Left lobe of liver (tissue), 2 donors: ENCODE results near the gene LTO1. TPM values are rescaled to one million over a fixed set of nuclear protein-coding genes. Genes with fewer than 3 reads are reported as not detected.

Experiments used
- ATAC-seq: fragments of 200-7000 bp; cut with Tn5 transposase; one replicate; pipeline ENCODE4 v1.9.1; 2020; ENCODE audit warnings: mild to moderate bottlenecking, moderate library complexity
- DNase-seq: peaks from one replicate; pipeline ENCODE4 v3.0.0-alpha.2; 2020; ENCODE audit warnings: low spot score
- total RNA-seq: library from RNA; stranded (reverse); gene quantifications from one replicate; pipeline ENCODE4 v1.2.1, GENCODE V29; 2021
- donor health status: DM: no; HTN: no; CAD: no; lungs with moderate emphysema.
- donor health status: DM: no; HTN: yes; CAD: no.

LTO1 gene
- total RNA-seq, 1 donor from 2014 or later, result 7.6 TPM

DNA sequence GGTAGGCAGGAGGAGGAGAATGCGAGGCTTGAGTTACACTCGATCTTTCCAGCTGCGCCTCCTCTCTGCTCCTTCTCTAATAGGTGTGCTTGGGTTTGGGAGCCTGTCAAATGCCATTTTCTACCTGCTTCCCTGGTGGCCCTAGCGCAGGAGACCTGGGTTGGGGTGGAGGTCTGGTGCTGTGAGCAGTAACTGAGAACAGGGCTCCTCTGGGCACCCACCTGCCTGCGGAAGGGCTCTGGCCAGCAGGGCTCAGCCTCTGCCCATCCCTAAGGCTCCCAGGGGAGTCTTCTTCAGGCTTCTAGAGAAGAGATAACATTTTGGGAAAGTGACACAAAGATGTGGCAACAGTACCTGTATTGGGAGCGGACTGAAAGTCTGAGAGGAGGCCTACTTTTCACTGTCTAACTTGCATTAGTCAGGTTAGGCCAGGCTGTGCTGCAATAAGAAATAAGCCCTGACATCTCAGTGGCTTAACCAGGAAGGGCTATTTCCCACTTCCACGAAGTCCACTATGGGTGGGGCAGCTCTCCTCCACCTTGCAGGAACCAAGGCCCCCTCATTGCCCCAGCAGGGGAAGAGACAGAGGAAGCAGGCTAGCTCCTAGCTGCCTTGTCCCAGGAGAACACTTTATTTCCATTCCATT lies 7.7 kb upstream of the LTO1 start:
- no peak for ATAC-seq
- DNase-seq, result no peak

DNA sequence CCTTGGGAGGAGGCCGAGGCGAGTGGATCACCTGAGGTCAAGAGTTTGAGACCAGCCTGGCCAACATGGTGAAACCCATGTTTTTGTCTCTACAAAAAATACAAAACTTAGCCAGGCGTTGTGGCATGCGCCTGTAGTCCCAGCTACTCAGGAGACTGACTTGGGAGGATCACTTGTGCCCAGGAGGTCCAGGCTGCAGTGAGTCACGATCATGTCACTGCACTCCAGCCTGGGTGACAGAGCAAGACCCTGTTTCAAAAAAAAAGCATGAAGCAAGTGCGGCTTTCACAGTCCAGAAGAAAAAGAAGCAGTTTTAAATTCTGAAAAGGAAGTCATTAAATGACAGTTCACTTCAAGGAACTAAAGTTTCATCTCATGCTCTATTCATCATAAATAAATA lies 7.1 kb upstream of the LTO1 start:
- ATAC-seq (no peak), DNase-seq (no peak)

DNA sequence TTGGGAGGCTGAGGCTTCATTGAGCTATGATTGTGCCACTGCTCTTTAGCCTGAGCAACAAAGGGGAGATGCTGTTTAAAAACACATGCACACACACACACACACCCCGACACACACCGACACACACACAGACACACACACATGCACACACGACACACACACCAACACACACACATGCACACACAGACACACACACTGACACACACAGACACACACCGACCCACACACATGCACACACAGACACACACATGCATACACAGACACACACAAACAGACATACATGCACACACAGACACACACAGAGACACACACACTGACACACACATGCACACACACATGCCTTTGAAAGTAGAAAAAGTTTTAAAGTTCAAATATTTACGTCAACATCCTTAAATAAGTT lies 5.5 kb upstream of the LTO1 start:
- DNase-seq, result no peak

DNA sequence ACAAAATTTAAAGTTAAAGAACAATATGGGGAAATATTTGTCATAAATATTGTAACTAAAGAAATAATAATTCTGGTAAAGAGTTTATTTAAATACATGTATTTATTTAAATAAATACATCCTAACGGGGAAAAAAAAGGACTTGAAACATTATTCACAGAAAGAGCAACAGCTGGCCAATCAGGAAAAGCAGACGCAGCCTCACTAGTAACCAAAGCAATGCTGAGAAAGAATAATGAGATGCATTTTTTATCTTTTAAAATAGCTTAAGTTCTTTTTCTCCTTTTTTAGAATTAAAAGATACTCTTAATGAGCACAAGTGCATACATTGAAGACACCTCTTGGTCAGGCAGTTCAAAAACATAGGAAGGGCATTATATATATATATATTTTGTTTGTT lies 2.6 kb upstream of the LTO1 start:
- DNase-seq, result no peak
- no peak for ATAC-seq

More for the DNA sequence above, 5.5 kb upstream of the LTO1 start:
- no peak for ATAC-seq

DNA sequence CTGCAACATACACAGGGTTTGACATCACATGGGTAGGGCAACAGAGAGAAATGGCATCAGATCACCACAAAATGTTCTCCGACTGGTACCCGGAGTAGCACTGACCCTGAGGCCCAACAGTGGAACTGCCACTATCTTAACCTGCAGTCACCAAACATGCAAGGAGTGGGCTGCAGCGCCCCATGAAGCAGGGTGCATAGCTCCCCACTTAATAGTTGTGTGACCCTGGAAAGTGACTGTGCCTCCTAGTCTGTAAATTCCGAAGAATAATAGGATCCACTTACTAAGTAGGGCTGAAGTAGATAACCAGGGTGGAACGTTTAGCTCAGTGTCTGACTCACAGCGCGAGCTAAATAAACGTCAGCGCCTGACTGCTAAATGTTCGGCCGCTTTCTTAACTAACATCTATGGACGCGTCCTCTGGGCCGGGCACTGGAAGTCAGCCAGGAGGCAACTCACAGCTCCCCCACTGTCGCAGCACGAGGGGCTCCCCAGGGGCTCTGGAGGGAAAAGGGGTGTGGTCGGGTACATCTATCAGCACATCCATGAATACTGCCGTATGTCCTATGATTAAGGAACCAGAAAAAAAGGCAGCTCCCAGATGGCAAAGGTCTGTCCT lies 777 bp downstream of the LTO1 start:
- no peak for ATAC-seq
- no peak for DNase-seq

DNA sequence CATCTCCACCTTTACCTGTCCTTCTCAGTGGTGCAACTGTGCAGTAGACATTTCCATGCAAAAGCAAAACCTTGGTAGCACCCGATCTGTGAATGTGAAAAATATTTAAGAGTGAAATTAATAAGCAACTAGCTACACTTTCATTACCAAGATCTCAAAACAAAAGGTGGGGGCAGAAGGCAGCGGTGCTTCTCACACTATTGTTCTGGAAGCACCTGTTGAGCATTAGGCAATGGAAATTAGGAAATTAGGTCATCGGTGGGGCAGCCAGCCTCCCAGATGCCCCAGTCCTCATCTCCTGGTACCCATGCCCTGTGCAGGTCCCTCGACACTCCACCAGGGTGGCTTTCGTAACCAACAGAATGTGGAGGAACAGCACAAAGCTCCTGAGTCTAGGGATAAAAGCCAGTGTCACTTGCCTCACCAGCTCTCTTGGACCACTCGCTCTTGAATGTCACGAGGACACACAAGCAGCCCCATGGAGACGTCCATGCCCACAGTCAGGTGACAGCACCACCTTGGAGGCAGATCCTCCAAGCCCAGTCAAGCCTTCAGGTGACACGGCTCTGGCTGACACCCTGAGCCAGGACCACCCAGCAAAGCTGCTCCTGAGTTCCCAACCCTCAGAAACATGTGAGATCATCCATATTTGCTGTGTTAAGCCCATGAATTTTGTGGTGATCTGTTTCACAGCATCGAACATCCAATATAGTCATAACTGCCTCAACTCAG lies 3.3 kb downstream of the LTO1 start:
- no peak for DNase-seq
- ATAC-seq, result no peak

DNA sequence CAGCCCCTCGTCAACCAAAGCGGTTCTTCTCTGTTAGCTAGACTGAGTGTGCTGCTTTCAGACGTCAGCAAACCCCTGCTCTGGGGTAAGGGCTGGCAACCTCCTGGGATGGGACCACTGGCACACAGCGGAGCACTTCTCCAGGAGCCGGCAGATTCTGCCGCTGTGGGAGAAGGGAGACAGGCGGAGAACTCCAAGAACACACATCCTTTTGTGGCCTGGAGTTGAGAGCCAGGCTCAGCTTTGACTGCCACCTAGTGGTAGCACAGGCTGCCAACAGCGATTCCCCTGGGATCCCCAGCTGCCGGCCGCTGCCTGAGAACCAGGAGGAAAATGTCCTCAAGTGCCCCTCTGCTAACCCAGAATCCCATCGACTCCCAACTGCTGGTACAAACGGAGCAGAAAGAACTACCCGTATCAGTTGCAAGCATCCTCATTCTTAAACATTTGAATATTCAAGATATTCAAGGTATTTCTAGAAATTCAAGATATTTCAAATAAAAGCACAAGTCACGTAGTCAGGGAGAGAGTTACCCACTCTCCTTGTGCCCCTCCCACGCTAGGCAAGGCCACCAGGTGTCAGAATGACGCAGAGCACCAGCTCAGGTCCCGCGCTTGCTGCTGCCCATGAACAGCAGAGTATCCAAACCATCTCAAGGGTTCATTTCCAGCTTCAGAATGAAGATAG lies 4.9 kb downstream of the LTO1 start:
- peak; percentile 78 for DNase-seq
- peak; percentile 80 for ATAC-seq

DNA sequence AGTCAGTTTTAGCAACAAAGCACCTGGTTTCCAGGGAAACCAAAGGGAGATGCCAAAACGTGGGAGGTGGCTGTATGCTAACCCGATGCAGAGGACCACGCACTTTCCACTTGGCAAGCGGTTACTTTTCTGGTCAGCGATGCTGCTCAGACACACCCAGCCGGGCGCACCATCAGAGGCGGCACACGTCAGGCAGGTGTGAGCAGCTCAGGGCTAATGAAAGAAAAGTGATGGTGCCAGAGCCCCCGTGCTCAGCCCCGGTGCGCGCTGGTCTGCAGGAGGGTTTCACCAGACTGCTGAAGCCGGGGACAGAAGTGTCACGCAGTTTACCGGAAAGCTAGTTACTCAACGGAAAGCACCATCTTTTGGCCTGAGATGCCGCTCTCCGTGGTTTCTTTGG lies 5.7 kb downstream of the LTO1 start:
- ATAC-seq, result no peak
- DNase-seq, result no peak

DNA sequence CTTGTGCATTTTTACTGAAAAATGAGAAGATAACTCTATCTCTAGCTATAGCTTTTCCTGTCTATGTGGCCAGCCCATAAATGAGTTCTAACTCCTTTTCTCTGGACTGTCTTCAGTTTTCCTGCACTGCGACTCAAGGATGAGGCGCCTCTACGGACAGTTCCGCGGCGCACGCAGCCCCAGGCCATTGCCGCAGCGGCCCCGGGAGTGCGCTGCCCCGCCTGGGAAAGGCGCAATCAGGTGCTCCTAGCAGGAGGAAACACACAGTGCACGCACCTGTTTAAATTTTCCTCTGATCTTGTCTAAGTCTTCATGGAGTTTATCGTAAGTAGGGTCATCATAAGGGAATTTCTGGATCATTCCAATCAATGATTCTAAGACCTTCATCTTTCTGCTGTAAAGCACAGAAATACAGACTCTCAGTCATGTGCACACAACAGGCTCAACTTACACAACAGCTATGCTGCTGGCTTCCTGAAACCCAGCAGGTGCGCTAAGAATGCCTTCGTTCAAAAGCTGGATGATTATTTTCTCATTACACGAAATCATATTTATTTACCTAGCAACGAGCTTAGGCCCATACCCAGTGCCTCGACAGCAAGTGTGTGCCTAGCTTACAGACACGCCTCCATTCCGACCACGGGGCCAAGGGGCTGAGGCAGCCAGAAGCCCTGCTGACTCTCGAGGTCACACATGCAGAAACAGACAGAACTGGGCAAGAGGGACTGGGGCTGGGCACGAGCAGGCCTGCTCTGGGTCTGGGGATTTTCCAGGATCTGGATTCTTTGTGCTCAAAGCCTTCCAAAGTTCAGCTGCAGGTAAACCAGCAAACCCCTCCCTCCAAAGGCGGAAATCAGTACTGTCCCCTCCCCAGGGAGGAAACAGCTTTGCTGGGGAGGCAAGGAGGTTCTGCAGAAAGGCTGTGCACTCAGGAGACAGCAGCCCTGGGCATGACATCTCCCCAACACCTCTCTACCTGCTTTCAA lies 7.2 kb downstream of the LTO1 start:
- no peak for DNase-seq
- peak; percentile 46 for ATAC-seq

DNA sequence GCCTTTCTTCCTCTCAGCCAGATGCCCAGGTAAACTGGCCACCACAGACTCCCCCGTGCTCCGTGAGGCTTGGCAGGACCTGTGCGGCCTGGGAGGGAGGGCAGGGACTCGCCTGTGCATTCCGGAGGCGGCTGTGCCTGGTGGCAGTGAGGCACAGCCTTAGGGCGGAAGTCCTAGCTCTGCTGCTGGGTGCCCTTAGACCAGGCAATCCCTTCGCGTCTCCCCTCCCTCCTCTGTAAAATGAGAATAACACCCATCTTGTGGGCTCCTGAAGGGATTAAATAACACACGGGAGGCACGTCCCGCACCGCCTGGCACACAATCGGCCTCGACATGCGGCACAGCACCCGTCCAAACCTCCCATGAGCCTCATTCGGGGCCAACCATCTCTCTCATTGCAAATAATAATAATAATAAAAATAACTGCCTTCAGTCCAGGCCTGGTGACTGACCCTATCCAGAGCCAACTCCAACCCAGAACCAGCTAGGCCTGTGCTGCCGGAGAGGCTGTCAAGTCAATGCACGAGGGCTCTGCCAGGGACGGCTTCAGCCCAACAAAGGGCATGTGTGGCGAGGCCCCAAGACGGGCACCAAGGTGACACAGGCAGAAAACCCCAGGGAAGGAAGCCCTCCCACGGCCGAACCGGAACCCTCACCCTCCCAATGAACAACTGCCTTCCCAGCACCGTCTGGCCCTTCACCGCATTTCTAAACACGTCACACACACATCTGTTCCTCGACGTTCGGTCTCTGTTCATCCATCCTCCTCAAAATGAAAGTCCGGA lies 8.2 kb downstream of the LTO1 start:
- ATAC-seq, result no peak

DNA sequence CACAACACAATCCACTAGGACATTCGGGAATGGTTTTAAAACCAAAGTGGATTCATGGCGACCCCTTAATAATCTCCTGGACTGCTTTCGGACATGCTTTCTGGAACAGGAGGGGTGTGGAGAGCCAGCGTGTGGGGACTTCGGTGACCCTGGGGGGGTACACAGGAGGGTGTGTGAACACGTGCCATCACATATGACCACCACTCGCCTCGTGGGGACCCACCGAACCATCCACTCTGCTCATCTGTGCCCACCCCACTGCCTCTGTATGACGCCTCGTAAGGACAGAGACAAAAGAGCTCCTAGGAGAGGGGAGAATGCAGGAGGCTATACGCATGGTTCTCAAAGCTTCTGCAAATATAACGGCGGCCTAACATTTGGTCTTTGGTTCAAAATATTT lies 8.9 kb downstream of the LTO1 start:
- ATAC-seq (no peak), DNase-seq (no peak)

More for the DNA sequence above, 8.2 kb downstream of the LTO1 start:
- no peak for DNase-seq

DNA sequence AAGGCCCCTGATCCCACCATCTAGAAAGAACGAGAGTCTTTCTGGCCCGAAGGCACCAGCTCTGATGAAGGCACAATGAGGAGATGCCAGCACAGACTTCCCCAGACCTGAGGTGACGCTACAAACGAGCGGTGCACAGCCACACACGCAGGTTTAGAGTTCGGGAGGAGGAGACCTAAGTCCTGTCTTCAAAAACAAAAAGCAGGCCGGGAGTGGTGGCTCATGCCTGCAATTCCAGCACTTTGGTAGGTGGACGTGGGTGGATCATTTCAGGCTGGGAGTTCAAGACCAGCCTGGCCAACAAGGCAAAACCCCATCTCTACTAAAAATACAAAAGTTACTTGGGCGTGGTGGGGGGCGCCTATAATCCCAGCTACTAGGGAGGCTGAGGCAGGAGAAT lies 9.5 kb downstream of the LTO1 start:
- DNase-seq (no peak), ATAC-seq (no peak)

DNA sequence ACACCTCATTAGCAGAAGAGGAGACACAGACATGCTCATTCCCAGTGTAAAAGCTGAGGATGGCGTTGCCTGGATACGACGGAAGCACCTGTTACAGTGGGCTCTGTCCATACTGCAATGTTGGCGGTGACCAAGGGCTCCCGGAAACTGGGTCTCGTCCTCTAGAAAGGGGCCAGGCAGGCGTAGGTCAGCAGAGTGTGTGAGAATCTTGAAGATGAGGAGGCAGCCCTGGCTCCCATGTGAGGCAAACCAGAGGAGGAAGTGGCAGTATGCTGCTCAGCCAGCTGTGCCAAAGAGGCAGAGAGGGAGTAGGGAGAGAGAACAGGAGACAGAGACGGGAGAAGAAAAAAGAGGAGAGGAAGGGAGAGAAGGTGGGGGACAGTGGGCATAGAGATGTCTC lies 10.3 kb downstream of the LTO1 start:
- no peak for DNase-seq
- no peak for ATAC-seq

DNA sequence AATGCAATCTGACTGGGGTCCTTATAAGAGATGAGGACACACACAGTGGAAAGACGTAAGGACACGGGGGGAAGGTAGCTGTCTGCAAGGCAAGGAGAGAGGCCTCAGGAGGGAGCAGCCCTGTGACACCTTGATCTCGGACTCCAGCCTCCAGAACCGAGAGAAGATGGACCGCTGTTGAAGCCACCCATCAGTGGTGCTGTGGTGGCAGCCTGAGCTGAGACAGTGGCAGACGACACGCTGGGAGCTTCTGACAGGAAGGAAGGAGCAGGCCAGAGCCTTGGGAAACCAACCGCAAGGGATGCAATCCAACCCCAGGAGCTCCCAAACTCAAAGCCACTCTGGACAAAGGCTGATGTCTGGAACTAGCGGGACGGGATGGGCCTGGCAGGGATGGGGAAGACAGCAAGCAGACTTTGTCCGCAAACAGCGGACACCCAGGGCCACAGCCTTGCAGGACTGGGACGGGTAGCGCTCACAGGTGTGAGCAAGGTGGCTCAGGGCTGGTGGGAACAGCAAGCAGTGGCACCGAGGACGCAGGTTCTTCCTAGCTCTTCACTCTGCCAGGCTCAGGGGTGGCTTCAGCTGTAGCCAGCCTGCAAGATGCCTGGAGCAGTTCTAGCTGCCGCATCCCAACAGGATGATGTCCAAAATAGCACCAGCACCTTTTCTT lies 10.9 kb downstream of the LTO1 start:
- ATAC-seq, result no peak
- no peak for DNase-seq

DNA sequence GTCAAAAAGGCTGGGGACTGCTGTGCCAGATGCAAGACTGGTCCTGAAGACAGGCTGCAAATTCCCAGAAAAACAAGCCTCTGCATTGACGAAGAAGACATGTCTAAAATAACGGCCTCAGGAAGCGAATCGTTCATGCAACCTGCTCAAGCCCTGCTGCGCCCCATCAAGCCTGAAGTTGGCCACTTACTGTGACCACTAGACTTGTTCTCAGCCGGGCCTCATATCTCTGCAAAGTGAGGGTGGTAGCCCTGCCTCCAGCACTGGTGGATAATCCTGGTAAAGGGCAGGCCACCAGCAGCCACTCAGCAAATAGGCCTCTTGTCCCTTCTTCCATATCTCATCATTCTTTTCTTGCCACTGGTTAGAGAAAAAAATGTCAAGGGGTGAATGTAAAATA lies 11.8 kb downstream of the LTO1 start:
- ATAC-seq (no peak), DNase-seq (no peak)

DNA sequence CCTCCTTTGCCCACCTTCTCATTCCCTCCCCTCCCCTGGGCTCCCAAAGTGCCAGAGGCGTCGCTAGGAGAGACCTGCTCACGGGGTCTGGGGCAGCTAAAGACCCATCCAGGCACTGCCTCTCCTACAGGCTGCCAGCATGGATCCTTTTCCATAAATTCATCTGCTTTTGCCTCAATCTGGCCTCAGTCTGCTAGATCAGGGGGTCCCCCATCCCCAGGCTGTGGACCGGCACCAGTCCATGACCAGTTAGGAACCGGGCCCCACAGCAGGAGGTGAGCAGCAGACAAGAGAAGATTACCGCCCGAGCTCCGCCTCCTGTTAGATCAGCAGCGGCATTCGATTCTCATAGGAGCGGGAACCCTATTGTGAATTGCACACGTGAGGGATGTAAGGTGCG lies 12.3 kb downstream of the LTO1 start:
- DNase-seq (no peak), ATAC-seq (no peak)

DNA sequence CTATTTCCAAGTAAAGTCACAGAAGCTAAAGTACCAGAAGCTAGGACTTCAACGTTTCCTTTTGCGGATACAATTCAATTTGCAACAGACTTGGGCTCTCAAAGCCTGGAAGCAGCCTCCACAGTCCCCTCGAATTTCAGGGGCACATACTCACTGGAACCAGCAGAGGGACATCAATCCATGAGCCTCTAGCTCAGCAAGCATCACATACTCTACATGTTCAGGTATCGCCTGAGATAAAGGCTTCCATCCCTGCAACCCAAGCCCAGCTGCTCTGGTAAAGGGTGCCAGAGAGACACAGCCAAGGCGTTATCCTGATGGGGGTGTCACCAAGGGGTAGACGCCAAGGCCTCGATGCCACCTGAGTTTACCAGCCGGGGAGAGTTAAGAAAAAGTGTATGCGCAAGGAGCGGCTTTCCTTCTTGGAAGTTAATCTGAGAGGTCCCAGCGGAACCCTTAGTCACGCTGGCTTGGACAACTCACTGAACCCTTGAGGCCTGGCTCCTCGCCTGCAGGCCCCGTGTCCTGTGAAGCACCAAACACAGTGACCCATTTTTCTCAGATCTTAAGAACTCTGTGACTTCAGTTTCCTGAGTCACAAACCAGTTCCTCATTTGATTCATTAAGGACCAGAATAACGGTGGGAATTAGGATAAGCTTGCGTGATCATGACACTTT lies 13.0 kb downstream of the LTO1 start:
- no peak for DNase-seq
- peak; percentile 19 for ATAC-seq

DNA sequence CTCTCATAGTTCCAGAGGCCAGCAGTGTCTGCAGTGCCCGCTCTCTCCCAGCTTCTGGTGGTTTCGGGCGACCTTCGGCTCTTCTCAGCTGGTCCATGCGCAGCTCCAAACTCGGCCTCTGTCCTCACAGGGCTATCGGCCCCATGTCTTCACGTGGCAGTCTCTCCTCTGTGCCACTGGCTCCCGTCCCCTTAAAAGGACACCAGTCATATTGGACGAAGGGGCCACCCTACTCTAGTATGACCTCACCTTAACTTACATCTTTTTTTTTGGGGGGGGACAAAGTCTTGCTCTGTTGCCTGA lies 13.8 kb downstream of the LTO1 start:
- ATAC-seq (peak; percentile 14), DNase-seq (no peak)

DNA sequence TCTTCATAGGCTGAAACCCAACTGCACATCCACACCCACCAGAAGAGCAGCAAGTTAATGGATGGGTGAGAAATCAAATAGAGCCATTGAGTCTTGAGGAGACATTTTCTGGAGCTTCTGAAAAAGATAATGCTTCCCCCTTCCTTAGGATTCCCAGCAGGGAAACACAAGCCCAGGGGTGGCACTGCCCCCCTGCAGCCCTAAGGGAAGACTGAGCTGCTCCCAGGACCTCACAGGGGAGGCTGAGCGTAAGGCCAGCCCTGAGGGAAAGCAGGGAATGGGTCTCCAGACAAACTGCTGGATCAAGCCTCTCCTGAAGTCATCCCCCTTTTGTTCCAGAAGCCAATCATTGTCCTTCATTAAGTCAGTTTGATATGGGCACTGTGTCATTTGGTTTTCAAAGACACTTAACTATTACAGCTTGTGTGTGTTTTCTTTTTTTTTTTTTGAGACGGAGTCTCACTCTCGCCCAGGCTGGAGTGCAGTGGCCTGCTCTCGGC lies 15.1 kb downstream of the LTO1 start:
- no peak for ATAC-seq
- no peak for DNase-seq
